BLaER1 treated with 17β-estradiol and CSF1 and Interleukin-3, amounts not matched to agents 10 nM and 100 nM (cell line): ENCODE data around the gene TNFSF18.
A peak's percentile ranks its signal among the peaks of the same experiment; 100 is the strongest.

Experiments used
- H3K27ac ChIP-seq, 11 experiments: shearing (Covaris generic); formaldehyde crosslinking; 2 replicates each; pipeline ENCODE4 v1.8.1; 2022
- H3K27me3 ChIP-seq, 11 experiments: shearing (Covaris generic); formaldehyde crosslinking; 2 replicates each; pipeline ENCODE4 v1.8.1; 2022
- H3K36me3 ChIP-seq, 11 experiments: shearing (Covaris generic); formaldehyde crosslinking; 2 replicates each; pipeline ENCODE4 v1.8.1; 2022
- H3K4me1 ChIP-seq, 10 experiments: shearing (Covaris generic); formaldehyde crosslinking; 2 replicates each; pipeline ENCODE4 v1.8.1; 2022
- H3K4me2 ChIP-seq, 11 experiments: shearing (Covaris generic); formaldehyde crosslinking; 2 replicates each; pipeline ENCODE4 v1.8.1; 2022
- H3K4me3 ChIP-seq, 10 experiments: shearing (Covaris generic); formaldehyde crosslinking; 2 replicates each; pipeline ENCODE4 v1.8.1; 2022
- H3K9ac ChIP-seq, 11 experiments: shearing (Covaris generic); formaldehyde crosslinking; 2 replicates each; pipeline ENCODE4 v1.8.1; 2022
- H3K9me3 ChIP-seq, 11 experiments: shearing (Covaris generic); formaldehyde crosslinking; replicated peaks in 1 of 11; 2 replicates each; pipeline ENCODE4 v1.8.1; 2022
- H4K20me1 ChIP-seq, 11 experiments: shearing (Covaris generic); formaldehyde crosslinking; 2 replicates each; pipeline ENCODE4 v1.8.1; 2022
- Cebpa-rat ChIP-seq, 11 experiments: shearing (Covaris generic); IDR thresholded peaks; 2 replicates each; pipeline ENCODE4 v1.8.1; 2022

The TNFSF18 gene

DNA sequence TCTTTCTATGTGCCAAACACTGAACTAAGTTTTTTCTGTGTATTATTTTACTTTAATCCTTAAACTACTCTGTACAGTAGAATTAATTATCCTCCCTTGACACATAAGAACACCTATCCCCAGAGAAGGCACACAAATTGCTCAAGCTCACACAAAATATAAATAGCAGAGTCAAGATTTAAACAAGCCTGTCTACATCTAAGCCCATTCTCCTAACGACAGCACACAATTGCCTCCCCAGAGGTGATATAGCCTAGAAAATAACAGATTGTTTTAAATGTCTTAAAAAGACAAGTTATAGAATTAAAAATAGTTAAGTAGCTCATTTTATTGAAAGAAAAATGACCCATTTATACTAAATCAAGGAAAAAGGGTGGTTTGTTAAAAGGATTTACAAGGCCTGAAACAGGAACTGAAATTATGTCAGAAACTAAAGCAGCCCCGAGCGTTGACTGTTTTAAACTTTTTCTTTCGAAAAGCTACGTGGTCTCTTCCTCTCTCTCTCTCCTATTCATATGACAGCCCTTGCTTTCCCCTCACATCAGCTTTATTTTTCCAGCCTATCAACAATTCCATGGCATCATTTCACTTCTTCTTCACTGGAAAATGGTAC is 30.5 kb downstream of the TNFSF18 start:
- Histone ChIP-seq H3K4me1 (peaks cover 53 to 67% (median 62%) of the 10 kb centered on the region in 10 experiments), H3K27ac (peak overlapping the region; percentile 68 to 90 (median 77)), H4K20me1 (no peaks in the 10 kb centered on the region), H3K36me3 (no peaks in the 10 kb centered on the region), H3K4me3 (peak overlapping the region in 3 of 10 experiments; percentile 12 to 22 (median 17); a peak in 4 of 20 replicates), H3K9ac (peak overlapping the region; percentile 5 to 80 (median 52); a peak in 19 of 22 replicates), H3K27me3 (no peaks in the 10 kb centered on the region), H3K9me3 (peaks cover 2 to 25% (median 15%) of the 10 kb centered on the region in 11 experiments; a peak in 19 of 22 replicates), H3K4me2 (peak overlapping the region; percentile 55 to 84 (median 65))
- TF ChIP-seq Cebpa-rat (IDR thresholded peaks at IDR 0.05), result no peak

DNA sequence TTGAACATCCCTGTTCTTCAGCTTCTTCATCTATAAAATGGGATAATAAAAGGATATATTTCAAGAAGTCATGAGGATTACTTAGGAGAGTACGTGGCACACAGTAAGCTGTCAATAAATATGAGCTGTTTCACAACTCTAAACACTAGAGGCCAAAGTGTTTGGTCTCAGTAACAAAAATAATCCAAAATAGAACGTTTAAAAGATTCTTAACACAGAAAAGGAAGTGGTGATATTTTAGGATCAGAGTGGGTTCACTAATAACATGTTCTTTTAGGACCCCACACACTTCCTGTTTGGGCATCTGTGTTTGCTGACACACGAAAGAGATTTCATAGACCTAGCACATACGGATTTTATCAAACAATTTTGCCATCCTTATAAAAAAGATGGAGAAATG is 32.9 kb downstream of the TNFSF18 start:
- peak overlapping the region; percentile 55 to 82 (median 74) for H3K4me2 ChIP-seq
- peak overlapping the region in 10 of 11 experiments; percentile 21 to 58 (median 42); a peak in 13 of 22 replicates for H3K9ac ChIP-seq

DNA sequence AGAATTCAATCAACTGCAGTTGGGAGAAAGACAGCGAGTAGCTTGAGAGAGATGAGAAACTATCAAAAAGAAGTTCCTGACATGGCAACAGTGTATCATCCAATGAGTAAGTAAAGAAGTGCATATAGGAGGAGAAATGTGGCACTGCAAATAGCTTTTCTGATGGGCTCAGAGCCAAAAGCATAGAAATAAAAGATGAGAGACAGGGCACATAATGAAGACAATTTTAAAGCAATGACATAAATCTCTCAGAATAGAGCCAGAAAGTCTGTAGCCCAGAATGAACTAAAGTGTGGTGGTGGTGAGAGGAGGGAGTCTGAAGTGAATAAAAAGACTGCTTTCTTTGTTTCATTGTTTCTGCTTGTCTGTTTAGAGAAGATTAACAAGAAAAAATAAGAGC is 34.3 kb downstream of the TNFSF18 start:
- peaks cover 0 to 10% (median 0%) of the 10 kb centered on the region in 11 experiments; a peak in 2 of 22 replicates for H3K9me3 ChIP-seq
- H3K27ac ChIP-seq, result peak overlapping the region; percentile 66 to 79 (median 76); a peak in 20 of 22 replicates
- H4K20me1 ChIP-seq, result no peaks in the 10 kb centered on the region
- no peak for TF ChIP-seq Cebpa-rat (IDR thresholded peaks at IDR 0.05)
- peak overlapping the region in 3 of 11 experiments; percentile 14 to 47 (median 30); a peak in 2 of 22 replicates for H3K9ac ChIP-seq
- H3K4me2 ChIP-seq, result peak overlapping the region; percentile 55 to 82 (median 74)
- peaks cover 58 to 79% (median 67%) of the 10 kb centered on the region in 10 experiments for H3K4me1 ChIP-seq
- H3K27me3 ChIP-seq, result no peaks in the 10 kb centered on the region
- H3K36me3 ChIP-seq, result no peaks in the 10 kb centered on the region
- no peak overlapping the region for H3K4me3 ChIP-seq

More for the DNA sequence above, 32.9 kb downstream of the TNFSF18 start:
- peaks cover 0 to 18% (median 5%) of the 10 kb centered on the region in 11 experiments; a peak in 6 of 22 replicates for H3K9me3 ChIP-seq
- no peak for TF ChIP-seq Cebpa-rat (IDR thresholded peaks at IDR 0.05)
- peak overlapping the region; percentile 66 to 79 (median 76); a peak in 21 of 22 replicates for H3K27ac ChIP-seq
- no peaks in the 10 kb centered on the region for H3K36me3 ChIP-seq
- peaks cover 58 to 86% (median 67%) of the 10 kb centered on the region in 10 experiments for H3K4me1 ChIP-seq
- H3K27me3 ChIP-seq, result no peaks in the 10 kb centered on the region
- H4K20me1 ChIP-seq, result no peaks in the 10 kb centered on the region
- 0 out of 20 replicates have a peak overlapping the region, but pooled peaks of 1 of the 10 experiments have one; percentile 5 for H3K4me3 ChIP-seq

DNA sequence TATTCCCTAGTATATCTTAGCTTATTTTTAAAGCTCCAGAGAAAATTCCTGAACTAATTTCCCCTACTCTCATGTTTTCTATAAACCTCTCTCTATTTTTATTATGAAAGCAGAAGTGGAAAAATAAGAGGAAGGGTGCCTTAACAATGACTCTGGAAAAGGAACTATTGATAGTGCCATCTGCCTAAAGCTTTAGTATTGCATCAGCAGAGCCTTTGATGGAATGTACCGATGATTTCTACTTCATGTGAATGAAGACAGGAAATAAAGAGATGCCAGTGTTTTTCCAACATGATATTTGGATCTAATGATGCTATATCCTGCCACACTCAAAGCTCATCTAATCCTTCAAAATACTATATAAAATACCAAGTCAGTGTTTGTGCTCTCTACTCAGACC is 35.1 kb downstream of the TNFSF18 start:
- Histone ChIP-seq H3K4me3 (peak overlapping the region in 1 of 10 experiments; percentile 1; a peak in 1 of 20 replicates), H4K20me1 (no peaks in the 10 kb centered on the region), H3K27ac (peak overlapping the region; percentile 41 to 79 (median 76); a peak in 21 of 22 replicates), H3K9ac (peak overlapping the region in 6 of 11 experiments; percentile 14 to 60 (median 38); a peak in 8 of 22 replicates), H3K9me3 (peaks cover 0 to 10% (median 0%) of the 10 kb centered on the region in 11 experiments; a peak in 2 of 22 replicates), H3K4me2 (peak overlapping the region; percentile 55 to 82 (median 74)), H3K36me3 (no peaks in the 10 kb centered on the region), H3K27me3 (no peaks in the 10 kb centered on the region), H3K4me1 (peaks cover 50 to 72% (median 59%) of the 10 kb centered on the region in 10 experiments)
- peak in 2 of 11 experiments; percentile 52 to 59; a peak in 3 of 22 replicates for TF ChIP-seq Cebpa-rat (IDR thresholded peaks at IDR 0.05)

DNA sequence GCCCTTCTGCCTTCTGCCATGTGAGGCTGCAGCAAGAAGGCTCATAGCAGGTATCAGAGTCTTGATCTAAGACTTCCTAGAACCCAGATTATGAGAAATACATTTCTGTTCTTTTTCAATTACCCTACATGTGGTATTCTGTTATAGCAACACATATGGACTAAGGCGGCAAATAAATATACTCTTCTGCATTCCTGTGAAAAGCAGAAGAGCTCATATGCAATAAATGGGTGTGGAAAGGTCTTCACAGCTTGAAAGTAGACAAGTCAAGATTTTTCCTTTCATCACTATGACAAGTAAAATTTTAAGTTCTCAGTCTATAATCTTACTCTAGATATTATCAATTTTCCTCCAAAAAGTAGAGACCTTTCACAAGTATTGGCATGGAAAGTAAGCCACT is 36.6 kb downstream of the TNFSF18 start:
- no peaks in the 10 kb centered on the region for H3K36me3 ChIP-seq
- no peak overlapping the region; a peak in 1 of 22 replicates for H3K27ac ChIP-seq
- H3K4me3 ChIP-seq, result no peak overlapping the region
- no peaks in the 10 kb centered on the region for H4K20me1 ChIP-seq
- no peaks in the 10 kb centered on the region for H3K27me3 ChIP-seq
- H3K4me1 ChIP-seq, result peaks cover 39 to 73% (median 45%) of the 10 kb centered on the region in 10 experiments
- peak overlapping the region in 3 of 11 experiments; percentile 73 to 82 (median 81); a peak in 4 of 22 replicates for H3K4me2 ChIP-seq
- no peak for TF ChIP-seq Cebpa-rat (IDR thresholded peaks at IDR 0.05)
- no peak overlapping the region for H3K9ac ChIP-seq
- no peaks in the 10 kb centered on the region for H3K9me3 ChIP-seq

DNA sequence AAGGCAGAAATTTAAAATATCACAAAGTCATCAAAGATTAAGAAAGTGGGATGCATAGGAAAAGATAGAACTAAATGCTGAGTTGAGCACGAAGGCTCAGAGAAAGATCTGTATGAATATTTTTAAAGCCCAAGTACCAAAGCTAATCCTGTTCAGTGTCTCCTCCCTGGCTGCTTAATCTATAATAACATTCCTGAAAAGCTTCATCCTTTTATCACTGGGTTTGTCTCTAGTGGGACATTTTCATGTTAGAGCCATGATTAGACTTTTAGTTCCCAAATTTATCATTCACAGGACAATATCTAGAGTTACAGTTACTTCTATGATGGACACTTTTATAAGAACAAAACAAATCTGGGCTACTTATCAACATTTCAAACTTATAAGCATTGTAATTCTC is 38.6 kb downstream of the TNFSF18 start:
- Histone ChIP-seq H3K27ac (no peak overlapping the region), H3K4me3 (no peak overlapping the region), H3K36me3 (no peaks in the 10 kb centered on the region), H3K27me3 (no peaks in the 10 kb centered on the region), H3K4me2 (no peak overlapping the region), H3K9ac (no peak overlapping the region), H4K20me1 (no peaks in the 10 kb centered on the region), H3K4me1 (peaks cover 19 to 63% (median 25%) of the 10 kb centered on the region in 10 experiments), H3K9me3 (peaks cover 0 to 5% (median 0%) of the 10 kb centered on the region in 11 experiments; a peak in 7 of 22 replicates)
- no peak for TF ChIP-seq Cebpa-rat (IDR thresholded peaks at IDR 0.05)

DNA sequence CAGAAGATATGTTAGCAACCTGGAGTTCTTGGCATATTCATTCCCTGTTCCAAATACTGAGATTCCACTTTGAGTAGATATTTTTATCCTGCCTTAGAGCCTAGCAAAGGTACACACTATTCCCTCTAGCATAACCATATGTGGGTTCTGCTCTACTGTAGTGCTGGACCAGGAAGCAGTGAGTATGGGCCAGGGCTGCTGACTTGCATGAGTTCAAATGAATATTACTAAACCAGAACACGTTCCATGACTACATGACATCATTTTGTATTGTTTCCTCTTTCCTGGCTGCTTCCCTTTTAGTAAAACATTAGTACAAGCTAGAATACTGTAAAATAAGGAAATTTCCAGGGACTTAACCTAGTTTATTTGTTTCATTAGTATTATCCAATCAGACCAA is 41.1 kb downstream of the TNFSF18 start:
- Histone ChIP-seq H3K4me1 (peaks cover 0 to 39% (median under 1%) of the 10 kb centered on the region in 10 experiments; a peak in 8 of 20 replicates), H3K27ac (peak overlapping the region in 2 of 11 experiments; percentile 8 to 52; a peak in 5 of 22 replicates), H3K27me3 (no peaks in the 10 kb centered on the region), H4K20me1 (no peaks in the 10 kb centered on the region), H3K9ac (no peak overlapping the region), H3K36me3 (no peaks in the 10 kb centered on the region), H3K4me3 (no peak overlapping the region), H3K4me2 (peak overlapping the region in 4 of 11 experiments; percentile 30 to 64 (median 44); a peak in 5 of 22 replicates), H3K9me3 (peaks cover 0 to 7% (median 0%) of the 10 kb centered on the region in 11 experiments; a peak in 7 of 22 replicates)
- no peak for TF ChIP-seq Cebpa-rat (IDR thresholded peaks at IDR 0.05)

DNA sequence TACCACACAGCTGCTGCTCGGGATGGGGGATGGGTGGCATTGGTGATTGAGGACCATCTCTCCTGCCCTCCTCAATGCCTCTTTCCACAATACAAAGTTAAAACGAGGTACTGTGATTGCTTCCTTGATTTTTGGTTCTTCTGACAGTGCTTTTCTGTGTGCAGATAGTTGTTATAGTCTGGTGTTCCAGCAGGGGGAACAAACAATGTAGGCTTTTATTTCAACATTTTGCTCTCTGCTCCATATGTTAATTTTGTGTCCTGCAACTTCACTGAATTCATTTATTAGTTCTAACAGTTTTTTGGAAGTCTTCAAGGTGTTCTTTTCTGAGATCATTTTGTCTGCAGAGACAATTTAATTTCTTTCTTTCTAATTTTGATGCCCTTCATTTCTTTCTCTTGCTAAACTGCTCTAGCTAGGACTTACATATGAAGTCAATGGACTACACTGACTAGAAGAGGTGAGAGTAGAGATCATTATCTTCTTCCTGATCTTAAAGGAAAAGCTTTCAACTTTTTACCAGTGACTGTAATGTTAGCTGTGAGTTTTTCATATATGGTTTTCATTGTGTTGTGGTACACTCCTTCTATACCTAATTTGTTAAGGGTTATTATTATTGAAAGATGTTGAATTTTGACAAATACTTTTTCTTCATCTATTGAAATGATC is 45.4 kb downstream of the TNFSF18 start:
- H3K27me3 ChIP-seq, result no peaks in the 10 kb centered on the region

More for the DNA sequence above, 45.4 kb downstream of the TNFSF18 start:
- TF ChIP-seq Cebpa-rat (IDR thresholded peaks at IDR 0.05), result no peak
- Histone ChIP-seq H3K4me2 (no peak overlapping the region), H3K9ac (no peak overlapping the region), H3K4me3 (no peak overlapping the region), H3K9me3 (peaks cover 0 to 32% (median 11%) of the 10 kb centered on the region in 11 experiments; a peak in 14 of 22 replicates), H3K27ac (no peak overlapping the region), H3K36me3 (no peaks in the 10 kb centered on the region), H3K4me1 (peaks cover 0 to 24% (median 0%) of the 10 kb centered on the region in 10 experiments; a peak in 7 of 20 replicates), H4K20me1 (no peaks in the 10 kb centered on the region)
